IMR-90 (cell line): ENCODE measurements around the gene ANKRD16. TPM values are rescaled to one million over a fixed set of nuclear protein-coding genes. Genes with fewer than 3 reads are reported as not detected.

Experiments used
- ATAC-seq: fragments of 200-7000 bp; cut with Tn5 transposase; 2 replicates; pipeline ENCODE4 v1.9.1; 2020; ENCODE audit warnings: low read depth, mild to moderate bottlenecking, moderate library complexity
- BruUV-seq: library from RNA; stranded (reverse); fragments of 400-500 nt; replicated peaks from 2 replicates; lab custom pipeline; 2021; lab: Mats Ljungman, UMichigan
- CTCF ChIA-PET: fragments of 300-600 bp; formaldehyde crosslinking; extraction: SDS; loops from one replicate; lab custom pipeline; 2021; ENCODE audit warnings: antibody characterized with exemption; lab: Yijun Ruan, JAX
- POLR2A ChIA-PET: fragments of 300-600 bp; sonication (Branson Sonifier 250); formaldehyde crosslinking; loops from one replicate; lab custom pipeline; 2022; ENCODE audit warnings: antibody characterized with exemption; ENCODE audit not compliant: unreplicated experiment; lab: Charles Lee
- DNase-seq: peaks from one replicate; pipeline ENCODE4 v3.0.0; 2013
- H2AFZ ChIP-seq: replicated peaks from 2 replicates; pipeline ENCODE3; 2013; ENCODE audit warnings: low read length, mild to moderate bottlenecking; ENCODE audit not compliant: poor library complexity
- H2AK5ac ChIP-seq: 2 replicates; pipeline ENCODE4 v1.6.1; 2013; ENCODE audit warnings: low read depth, low read length, inconsistent platforms
- H2AK9ac ChIP-seq: replicated peaks from 2 replicates; pipeline ENCODE3; 2013; ENCODE audit warnings: mild to moderate bottlenecking, low read depth, low read length, moderate library complexity; ENCODE audit not compliant: poor library complexity
- H2BK120ac ChIP-seq: 2 replicates; pipeline ENCODE4 v1.6.1; 2013; ENCODE audit warnings: low read depth, low read length, inconsistent platforms
- H2BK15ac ChIP-seq: 3 replicates; pipeline ENCODE4 v1.6.1; 2013; ENCODE audit warnings: low read depth, low read length, inconsistent platforms
- H2BK20ac ChIP-seq: 2 replicates; pipeline ENCODE4 v1.6.1; 2013; ENCODE audit warnings: low read depth, mild to moderate bottlenecking, inconsistent platforms, low read length, moderate library complexity
- H2BK5ac ChIP-seq: 2 replicates; pipeline ENCODE4 v1.6.1; 2013; ENCODE audit warnings: mild to moderate bottlenecking, low read depth, low read length, inconsistent platforms; ENCODE audit not compliant: poor library complexity, severe bottlenecking
- H3K14ac ChIP-seq: replicated peaks from 2 replicates; pipeline ENCODE4 v1.6.1; 2013; ENCODE audit warnings: low read depth, low read length, inconsistent platforms
- H3K18ac ChIP-seq: 2 replicates; pipeline ENCODE4 v1.6.1; 2013; ENCODE audit warnings: low read depth, low read length, control low read depth
- H3K23ac ChIP-seq: 2 replicates; pipeline ENCODE4 v1.6.1; 2013; ENCODE audit warnings: low read depth, low read length, inconsistent platforms
- H3K27ac ChIP-seq: 2 replicates; pipeline ENCODE4 v1.5.1; 2013; ENCODE audit warnings: mild to moderate bottlenecking, control low read depth, low read length; ENCODE audit not compliant: insufficient read depth
- H3K27me3 ChIP-seq: 2 replicates; pipeline ENCODE4 v1.6.1; 2013; ENCODE audit warnings: low read length; ENCODE audit not compliant: control insufficient read depth, insufficient read depth
- H3K36me3 ChIP-seq: 2 replicates; pipeline ENCODE4 v1.6.1; 2013; ENCODE audit warnings: low read length, mixed read lengths; ENCODE audit not compliant: control insufficient read depth, insufficient read depth
- H3K4ac ChIP-seq: 2 replicates; pipeline ENCODE4 v1.6.1; 2013; ENCODE audit warnings: low read depth, low read length, inconsistent platforms
- H3K4me1 ChIP-seq: 2 replicates; pipeline ENCODE4 v1.6.1; 2013; ENCODE audit warnings: low read length, mixed read lengths; ENCODE audit not compliant: control insufficient read depth, insufficient read depth
- H3K4me2 ChIP-seq: 2 replicates; pipeline ENCODE4 v1.6.1; 2013; ENCODE audit warnings: low read depth, mild to moderate bottlenecking, control low read depth, low read length, moderate library complexity
- H3K4me3 ChIP-seq: 2 replicates; pipeline ENCODE4 v1.5.1; 2013; ENCODE audit warnings: low read depth, mild to moderate bottlenecking, control low read depth, low read length, moderate library complexity; ENCODE audit not compliant: insufficient read depth
- H3K56ac ChIP-seq: 2 replicates; pipeline ENCODE4 v1.6.1; 2013; ENCODE audit warnings: low read length, inconsistent platforms; ENCODE audit not compliant: insufficient read depth; ENCODE audit errors: extremely low read depth
- H3K79me1 ChIP-seq, 2 experiments: 2 replicates each; pipeline ENCODE4 v1.6.1; 2013; ENCODE audit warnings: low read length in 2 of 2, inconsistent platforms in 1 of 2, low read depth in 1 of 2
- H3K9ac ChIP-seq: 2 replicates; pipeline ENCODE4 v1.6.1; 2013; ENCODE audit warnings: low read depth, low read length, control low read depth
- H3K9me1 ChIP-seq: 2 replicates; pipeline ENCODE4 v1.6.1; 2013; ENCODE audit warnings: low read length, inconsistent platforms; ENCODE audit not compliant: insufficient read depth
- H3K9me3 ChIP-seq: 2 replicates; pipeline ENCODE4 v1.6.1; 2013; ENCODE audit warnings: low read length; ENCODE audit not compliant: control insufficient read depth, insufficient read depth
- H4K20me1 ChIP-seq: 2 replicates; pipeline ENCODE4 v1.6.1; 2013; ENCODE audit warnings: low read length, inconsistent platforms; ENCODE audit not compliant: insufficient read depth
- H4K5ac ChIP-seq: 2 replicates; pipeline ENCODE4 v1.6.1; 2013; ENCODE audit warnings: mild to moderate bottlenecking, low read depth, low read length, control low read depth
- H4K8ac ChIP-seq, 2 experiments: 2 replicates each; pipeline ENCODE4 v1.6.1; 2013; ENCODE audit warnings: low read depth in 2 of 2, low read length in 2 of 2, control low read depth in 1 of 2, inconsistent platforms in 1 of 2
- H4K91ac ChIP-seq: 2 replicates; pipeline ENCODE4 v1.6.1; 2013; ENCODE audit warnings: low read depth, low read length, inconsistent platforms; ENCODE audit not compliant: insufficient read depth
- CHD1 ChIP-seq: IDR thresholded peaks from 2 replicates; pipeline ENCODE4 v1.6.1; 2012; ENCODE audit warnings: low read depth, low read length, improper control_type of control experiment
- CTCF ChIP-seq: conservative IDR thresholded peaks from 2 replicates; pipeline ENCODE4 v1.5.1; 2012; ENCODE audit warnings: mild to moderate bottlenecking, low read depth, low read length, improper control_type of control experiment
- ELK1 ChIP-seq: fragments of 150-350 bp; IDR thresholded peaks from 2 replicates; pipeline ENCODE4 v1.6.1; 2016; ENCODE audit warnings: low read depth, mild to moderate bottlenecking, low read length, moderate library complexity, borderline replicate concordance
- MAZ ChIP-seq: IDR thresholded peaks from 2 replicates; pipeline ENCODE4 v1.6.1; 2012; ENCODE audit warnings: low read depth, mild to moderate bottlenecking, low read length, improper control_type of control experiment, moderate library complexity, borderline replicate concordance
- MXI1 ChIP-seq: IDR thresholded peaks from 2 replicates; pipeline ENCODE4 v1.6.1; 2012; ENCODE audit warnings: low read depth, mild to moderate bottlenecking, low read length, moderate library complexity, borderline replicate concordance
- POLR2A ChIP-seq: IDR thresholded peaks from 2 replicates; pipeline ENCODE4 v1.6.1; 2012; ENCODE audit warnings: mild to moderate bottlenecking, low read depth, low read length
- RCOR1 ChIP-seq: IDR thresholded peaks from 2 replicates; pipeline ENCODE4 v1.6.1; 2012; ENCODE audit warnings: mild to moderate bottlenecking, low read length, improper control_type of control experiment; ENCODE audit not compliant: insufficient replicate concordance
- RFX5 ChIP-seq: IDR thresholded peaks from 2 replicates; pipeline ENCODE4 v1.8.0; 2012; ENCODE audit warnings: low read depth, mild to moderate bottlenecking, low read length, moderate library complexity
- WGBS, 2 experiments: methylation state at CpG; one replicate each; pipeline versions ENCODE4 v1.1.5 to v1.1.7; 2013; ENCODE audit warnings: missing lambda C conversion rate in 2 of 2; ENCODE audit not compliant: insufficient read length in 1 of 2; ENCODE audit errors: extremely low coverage in 2 of 2; 5-methylcytosine and 5-hydroxymethylcytosine counted together
- dilution Hi-C: fragments of 300-500 bp; cut with HindIII; formaldehyde crosslinking; loops from one replicate; pipeline ENCODE4 v1.14.3; 2018; ENCODE audit warnings: low sequenced_read_pairs; ENCODE audit not compliant: unreplicated experiment
- in situ Hi-C: fragments of 300-500 bp; cut with MboI; formaldehyde crosslinking; loops from 3 replicates; pipeline ENCODE4 v1.14.3; 2019; ENCODE audit warnings: low sequenced_read_pairs, inconsistent platforms, mixed read lengths
- intact Hi-C: fragments of 100-400 bp; cut with micrococcal nuclease; formaldehyde crosslinking; loops from 2 replicates; pipeline ENCODE4 v1.10.0; 2022
- polyA plus RNA-seq, 3 experiments: library from polyadenylated mRNA; depleted of rRNA; stranded (reverse); fragments of >200 nt; gene quantifications; 2 replicates each; pipeline ENCODE4 v1.2.3, GENCODE V29; 2012; ENCODE audit warnings: low replicate concordance in 1 of 3
- total RNA-seq: library from RNA; depleted of rRNA; stranded (reverse); fragments of >200 nt; gene quantifications from 2 replicates; pipeline ENCODE4 v1.2.3, GENCODE V29; 2012

Gene ANKRD16
- total and polyA plus RNA-seq, 2 of the 4 experiments (the other 2 are of a cell fraction) = 5.1 to 5.7 TPM

- ChIA-PET POLR2A (interaction anchor here (0.6 kb wide), 1 partner anchor 320 kb away, joined by 12 read pairs; no protein-coding TSS in a partner anchor), CTCF (interaction anchor here (0.6 kb wide), 1 partner anchor 20 kb away, joined by 3 read pairs; no protein-coding TSS in a partner anchor)
- peak overlapping the region; percentile 100; the same call in 1 of the 2 replicates for H2AK5ac ChIP-seq
- no peaks in the 10 kb centered on the region for H3K27me3 ChIP-seq
- H4K8ac ChIP-seq = peak overlapping the region; percentile 28 to 99; a peak in 3 of 4 replicates
- peak overlapping the region; percentile 97 for H3K23ac ChIP-seq
- H2AK9ac ChIP-seq = peak overlapping the region; percentile 99
- no peak for TF ChIP-seq CTCF
- TF ChIP-seq RCOR1 = no peak
- TF ChIP-seq CHD1 = peak; percentile 71; the same call in 1 of the 2 replicates
- TF ChIP-seq MXI1 = no peak
- no peak for TF ChIP-seq ELK1
- no peak for TF ChIP-seq MAZ
- TF ChIP-seq RFX5 = no peak
- no peak for TF ChIP-seq POLR2A
- 0% methylated on average over 18 of the region's 49 CpGs; no CpG with 5 or more reads in 1 of the 2 experiments for WGBS, 2 experiments
- peak overlapping the region; percentile 99 for H3K14ac ChIP-seq
- H3K9me1 ChIP-seq = peaks cover 7% of the 10 kb centered on the region; the same call in 1 of the 2 replicates
- peak overlapping the region; percentile 97 for H2BK5ac ChIP-seq
- H3K4ac ChIP-seq = peak overlapping the region; percentile 100
- H3K4me3 ChIP-seq = peak overlapping the region; percentile 81
- no TSS peak for BruUV-seq
- no peak overlapping the region; the same call in 1 of the 2 replicates for H4K5ac ChIP-seq
- H3K27ac ChIP-seq = peak overlapping the region; percentile 99
- peaks cover 8% of the 10 kb centered on the region for H3K4me1 ChIP-seq
- no peak overlapping the region for H2BK20ac ChIP-seq
- H3K36me3 ChIP-seq = peaks cover 2% of the 10 kb centered on the region; the same call in 1 of the 2 replicates
- dilution Hi-C loops = no loop called here
- no peaks in the 10 kb centered on the region for H3K9me3 ChIP-seq
- H3K4me2 ChIP-seq = peak overlapping the region; percentile 95
- H4K20me1 ChIP-seq = peaks cover 50% of the 10 kb centered on the region
- peak overlapping the region; percentile 9 for H2BK120ac ChIP-seq
- in situ Hi-C loops = no loop called here
- peak; percentile 36 for ATAC-seq
- peak overlapping the region; percentile 99; the same call in 1 of the 2 replicates for H4K91ac ChIP-seq
- H2AFZ ChIP-seq = peak overlapping the region; percentile 97
- H3K9ac ChIP-seq = peak overlapping the region; percentile 99
- intact Hi-C loops = loop anchor here (1.0 to 5.0 kb wide), 3 partner anchors 61 to 125 kb away; partner anchors contain the start of gene ANKRD16
- H3K18ac ChIP-seq = no peak overlapping the region
- H2BK15ac ChIP-seq = no peak overlapping the region
- H3K79me1 ChIP-seq = peaks cover 13 to 28% of the 10 kb centered on the region in 2 experiments
- DNase-seq = no peak
- peak overlapping the region; percentile 94 for H3K56ac ChIP-seq
These were observed 77.2 kb downstream of the ANKRD16 start for GRCh38 chr10:5812283-5813090.
